CD4-positive, alpha-beta T cell treated with Interleukin-4 for 4 hours (primary cell): ENCODE results near the gene PACS2.
"Not testable (repeated sequence)": the region's sequence is repeated elsewhere in the genome, so short reads cannot be mapped to it uniquely, and the experiment has no call there.

Experiments used
- DNase-seq: peaks from one replicate; pipeline ENCODE4 v3.0.0-alpha.2; 2020

PACS2 gene

GRCh38 chr14:105290621-105291346, 23.8 kb upstream of the PACS2 start:
- no peak for DNase-seq

- no peak for DNase-seq
These were observed 21.5 kb upstream of the PACS2 start for GRCh38 chr14:105292826-105293711.

DNA sequence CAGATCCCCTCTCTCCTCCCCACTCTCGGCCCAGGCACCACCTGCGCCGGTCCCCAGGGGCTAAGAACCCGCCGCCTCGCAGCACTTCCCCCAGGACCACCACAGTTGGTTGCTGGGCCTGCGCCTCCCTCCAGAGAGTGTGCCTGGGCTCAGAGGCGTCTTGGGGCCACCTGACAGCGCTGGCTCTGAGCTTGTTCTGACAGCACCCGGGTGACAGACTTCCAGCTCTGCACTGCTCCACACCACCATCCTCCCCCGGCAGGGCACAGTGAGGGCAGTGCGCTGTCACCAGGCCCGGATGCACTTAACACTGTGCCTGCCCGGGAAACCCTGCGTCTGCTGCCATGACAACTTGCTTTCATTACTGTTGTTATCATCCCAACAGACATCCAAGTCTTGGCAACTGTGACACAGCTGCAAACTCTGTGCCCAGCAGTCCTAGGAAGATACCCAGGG, 20.4 kb upstream of the PACS2 start:
- DNase-seq: peak; percentile 76

DNA sequence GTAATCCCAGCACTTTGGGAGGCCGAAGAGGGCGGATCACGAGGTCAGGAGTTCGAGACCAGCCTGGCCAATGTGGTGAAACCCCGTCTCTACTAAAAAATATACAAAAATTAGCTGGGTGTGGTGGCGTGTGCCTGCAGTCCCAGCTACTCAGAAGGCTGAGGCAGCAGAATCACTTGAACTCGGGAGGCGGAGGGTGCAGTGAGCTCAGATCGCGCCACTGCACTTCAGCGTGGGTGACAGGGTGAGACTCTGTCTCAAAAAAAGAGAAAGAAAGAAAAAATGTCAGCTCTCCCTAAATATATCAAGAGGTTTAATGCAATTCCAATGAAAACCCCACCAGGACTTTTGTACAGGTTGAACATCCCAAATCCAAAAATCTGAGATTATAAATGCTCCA, 17.2 kb upstream of the PACS2 start:
- DNase-seq: not testable (repeated sequence)

GRCh38 chr14:105299654-105300541, 14.7 kb upstream of the PACS2 start:
- DNase-seq: no peak

DNA sequence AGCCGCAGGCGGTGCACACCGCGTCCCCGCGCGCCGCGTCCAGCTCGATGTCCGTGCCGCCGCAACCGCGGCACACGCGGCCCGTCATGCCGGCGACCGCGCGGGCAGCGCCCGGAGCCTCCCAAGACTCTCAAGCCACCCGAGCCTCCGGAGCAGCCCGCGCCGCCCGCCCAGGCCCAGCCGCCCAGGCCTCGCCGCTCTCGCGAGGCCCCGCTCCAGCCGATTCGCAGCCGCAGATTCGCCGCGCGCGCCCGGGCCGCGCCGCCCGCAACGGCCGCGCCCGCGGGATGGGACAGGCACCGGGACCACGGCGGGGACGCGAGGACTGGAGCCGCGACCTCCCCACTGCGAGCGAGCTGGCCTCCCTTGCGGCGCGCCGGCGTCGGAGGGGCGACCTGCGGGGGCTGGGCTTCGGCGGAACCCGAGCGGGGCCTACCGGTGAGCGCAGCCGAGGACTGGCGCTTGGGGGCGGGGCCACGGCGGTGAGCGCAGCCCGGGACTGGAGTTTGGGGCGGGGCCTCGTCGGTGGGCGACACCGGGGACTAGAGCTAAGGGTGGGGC, 13.9 kb upstream of the PACS2 start, which contains the start of gene BRF1:
Gene BRF1 (minus strand): TSS at position 460 of the 561 bp plus-strand sequence. CDS start 372 bp downstream, at position 88.
- peak; percentile 96 for DNase-seq

GRCh38 chr14:105301103-105301914, 13.2 kb upstream of the PACS2 start:
- DNase-seq: peak; percentile 94

GRCh38 chr14:105301915-105302249, 12.7 kb upstream of the PACS2 start:
- not testable (repeated sequence) for DNase-seq

- no peak for DNase-seq
These were observed 10.6 kb upstream of the PACS2 start for GRCh38 chr14:105303949-105304348.

DNA sequence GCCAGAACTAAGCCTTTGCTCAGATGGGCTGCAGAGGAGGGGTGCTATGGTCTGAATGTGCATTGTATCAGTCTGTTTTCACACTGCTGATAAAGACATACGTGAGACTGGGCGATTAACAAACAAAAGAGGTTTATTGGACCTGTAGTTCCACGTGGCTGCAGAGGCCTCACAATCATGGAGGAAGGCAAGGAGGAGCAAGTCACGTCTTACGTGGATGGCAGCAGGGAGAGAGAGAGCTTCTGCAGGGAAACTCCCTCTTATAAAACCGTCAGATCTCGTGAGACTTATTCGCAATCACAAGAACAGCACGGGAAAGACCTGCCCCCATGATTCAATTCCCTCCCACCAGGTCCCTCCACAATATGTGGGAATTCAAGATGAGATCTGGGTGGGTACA, 10.0 kb upstream of the PACS2 start:
- DNase-seq: no peak

GRCh38 chr14:105305345-105305744, 9.2 kb upstream of the PACS2 start:
- no peak for DNase-seq

GRCh38 chr14:105305791-105306190, 8.8 kb upstream of the PACS2 start:
- DNase-seq: no peak

DNA sequence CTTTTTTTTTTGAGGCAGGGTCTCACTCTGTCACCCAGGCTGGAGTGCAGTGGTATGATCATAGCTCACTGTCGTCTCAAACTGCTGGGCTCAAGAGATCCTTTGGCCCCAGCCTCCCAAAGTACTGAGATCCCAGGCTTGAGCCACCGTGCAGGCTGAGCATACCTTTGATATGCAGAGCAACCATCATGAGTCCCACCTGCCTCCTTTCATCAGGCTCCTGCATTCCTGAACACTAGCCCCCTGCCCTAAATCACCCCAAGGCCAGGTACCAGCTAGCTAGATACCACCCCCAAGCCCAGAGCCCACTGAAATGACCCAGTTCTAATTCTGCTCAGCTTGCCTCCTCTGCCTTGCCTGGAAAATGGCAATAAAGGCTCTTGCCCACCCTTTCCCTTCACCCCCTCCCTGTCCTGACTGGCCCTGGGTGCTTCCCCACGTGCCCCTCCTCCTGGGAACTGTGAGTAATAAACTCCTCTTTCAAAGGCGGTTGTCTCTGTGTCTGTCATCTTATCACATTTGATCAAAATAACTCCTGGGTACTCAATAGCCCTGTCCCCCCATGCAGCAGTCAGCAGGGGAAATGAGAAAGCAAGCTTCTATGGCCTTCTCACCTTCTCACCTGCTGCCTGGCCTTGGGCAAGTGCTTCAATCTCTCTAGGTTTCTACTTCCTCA, 7.4 kb upstream of the PACS2 start:
- no peak for DNase-seq

DNA sequence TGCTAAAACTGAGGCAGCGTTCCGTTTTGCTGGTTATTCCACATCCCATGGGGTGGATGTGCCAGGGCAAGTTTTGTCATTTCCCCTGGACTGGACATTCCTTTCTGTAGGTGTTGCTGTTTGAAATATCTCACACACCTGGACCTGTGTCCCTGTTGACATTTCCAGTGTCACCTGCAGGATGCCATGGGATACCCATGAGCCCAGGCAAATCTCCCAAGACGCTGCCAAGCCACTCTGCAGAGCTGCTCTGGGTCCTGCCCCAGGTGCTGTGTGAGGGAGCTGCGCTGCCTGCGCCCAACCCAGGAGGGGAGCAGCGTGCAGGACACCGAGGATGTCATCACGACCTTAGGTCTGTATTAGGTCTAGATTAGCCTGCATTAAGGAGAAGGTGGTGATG, 5.2 kb upstream of the PACS2 start:
- no peak for DNase-seq

DNA sequence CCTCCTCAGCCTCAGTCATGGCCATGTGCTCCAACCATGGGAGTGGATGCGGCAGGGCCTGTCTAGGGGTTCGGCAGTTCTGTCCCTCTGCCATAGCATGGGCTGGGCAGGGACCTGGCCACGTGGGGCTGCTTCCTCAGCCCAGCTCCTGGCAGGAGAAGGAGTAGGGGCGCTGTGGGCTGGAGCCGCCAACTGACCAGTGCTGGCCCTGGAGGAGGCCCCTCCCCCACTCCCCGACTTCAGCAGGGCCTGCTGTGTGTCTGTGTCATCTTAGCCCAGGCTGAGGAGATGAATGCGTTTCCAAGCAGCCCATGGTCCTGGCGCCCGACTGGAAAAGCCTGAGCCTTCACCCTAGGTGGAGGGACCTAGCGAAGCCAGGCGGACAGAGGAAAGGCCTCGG, 2.7 kb upstream of the PACS2 start:
- no peak for DNase-seq

DNA sequence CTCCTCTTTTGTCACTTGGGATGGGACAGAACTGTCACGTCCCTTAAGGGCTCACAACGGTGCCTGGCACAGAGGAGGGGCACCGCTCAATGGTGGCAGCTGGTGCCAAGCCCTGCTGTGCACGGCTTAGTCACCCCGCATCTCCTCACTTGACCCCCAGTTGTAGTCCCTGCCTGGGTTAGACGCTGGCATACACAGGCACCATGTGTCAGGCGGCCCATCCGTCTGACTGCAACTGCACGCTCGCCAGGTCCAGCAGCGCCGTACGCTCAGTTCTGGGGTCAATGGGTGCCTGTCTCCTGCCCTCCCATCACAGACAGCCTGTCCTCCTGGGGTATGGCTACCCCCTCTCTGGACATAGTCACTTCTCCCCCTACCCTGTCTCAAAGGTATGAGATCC, 1.6 kb upstream of the PACS2 start:
- DNase-seq: no peak

DNA sequence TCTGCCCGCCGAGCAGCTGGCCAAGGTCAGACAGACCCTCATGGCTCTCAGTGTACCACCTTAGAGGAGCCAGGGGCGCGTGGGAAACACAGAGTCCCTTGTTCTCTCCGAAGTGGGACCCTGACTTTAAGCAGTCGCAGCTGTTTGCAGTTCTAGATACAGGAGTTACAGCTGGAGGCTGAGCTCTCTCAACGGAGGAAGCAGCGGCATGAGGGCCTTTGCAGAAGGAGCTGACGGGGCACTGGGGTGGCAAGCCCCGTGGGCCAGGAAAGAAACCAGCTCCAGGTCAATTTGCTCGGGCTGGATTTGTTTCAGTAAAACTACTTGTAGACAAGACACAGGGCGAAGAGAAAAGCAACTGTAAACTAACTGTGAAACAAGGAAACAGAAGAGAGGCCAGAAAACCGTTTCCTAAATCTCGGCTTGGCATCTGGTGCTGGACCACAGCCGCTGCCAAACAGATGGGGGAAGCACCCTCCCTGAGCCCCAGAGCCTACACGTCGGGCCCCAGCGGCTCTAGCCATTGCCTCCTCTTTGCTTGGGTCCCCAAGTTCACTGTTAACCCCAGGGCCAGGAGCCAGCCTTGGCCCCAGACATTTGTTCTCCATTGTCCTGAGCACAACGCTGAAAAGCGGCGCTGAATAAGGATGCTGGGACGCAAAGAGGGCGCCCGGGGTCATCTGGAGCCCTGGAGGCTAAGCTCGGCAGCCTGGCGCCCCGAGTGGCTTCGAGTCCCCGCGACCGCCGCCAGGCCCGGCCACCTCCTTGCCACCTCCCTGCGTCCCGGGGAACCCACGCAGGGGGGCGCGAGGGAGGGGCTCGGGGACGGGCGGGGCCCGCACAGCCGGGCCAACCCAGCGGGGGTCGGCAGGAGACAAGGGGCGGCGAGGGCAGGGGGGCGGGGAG, 914 bp upstream of the PACS2 start:
- peak; percentile 21 for DNase-seq

DNA sequence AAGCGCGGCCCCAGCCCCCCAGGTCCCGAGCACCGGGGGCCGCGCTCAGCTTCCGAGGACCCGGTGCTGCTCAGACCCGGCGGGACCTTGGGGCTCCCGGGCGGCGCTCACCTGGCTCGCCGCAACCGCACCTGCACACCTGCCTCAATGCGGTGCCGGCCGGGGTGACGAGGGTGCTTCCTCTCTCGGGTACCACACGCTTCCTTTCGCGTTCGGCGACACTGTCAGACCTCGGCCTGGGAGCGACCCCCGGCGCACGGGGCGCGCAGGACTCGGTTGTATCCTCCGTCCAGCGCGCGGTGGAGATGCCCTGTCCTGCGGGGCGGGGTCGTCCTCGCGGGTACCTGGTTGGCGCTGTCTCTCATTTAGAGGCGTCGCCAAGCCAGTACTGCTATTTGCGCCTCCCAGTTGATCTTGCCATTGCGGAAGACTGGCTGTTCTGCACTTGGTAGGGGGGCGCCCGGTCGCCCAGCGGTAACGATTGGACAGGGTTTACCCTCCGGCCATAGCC, 718 bp downstream of the PACS2 start:
- peak; percentile 40 for DNase-seq

- no peak for DNase-seq
These were observed 1.5 kb downstream of the PACS2 start for GRCh38 chr14:105315941-105316576.
